H9 (cell line): ENCODE data around the gene ABL2. TPM values are rescaled to one million over a fixed set of nuclear protein-coding genes. Genes with fewer than 3 reads are reported as not detected.

Experiments
- DNase-seq: peaks from one replicate; pipeline ENCODE4 v3.0.0-alpha.2; 2017
- H2AFZ ChIP-seq: one replicate; pipeline ENCODE4 v1.6.1; 2013; ENCODE audit warnings: mild to moderate bottlenecking, low read length, control low read depth, moderate library complexity
- H2AK5ac ChIP-seq: 2 replicates; pipeline ENCODE4 v1.6.1; 2013; ENCODE audit warnings: low read length, control low read depth, mixed read lengths; ENCODE audit not compliant: insufficient read length
- H2BK120ac ChIP-seq: one replicate; pipeline ENCODE4 v1.6.1; 2013; ENCODE audit warnings: low read depth, mild to moderate bottlenecking, low read length, control low read depth, inconsistent platforms; ENCODE audit not compliant: poor library complexity, severe bottlenecking
- H2BK12ac ChIP-seq: 2 replicates; pipeline ENCODE4 v1.6.1; 2013; ENCODE audit warnings: low read length, control low read depth, mixed read lengths, low read depth; ENCODE audit not compliant: insufficient read length
- H2BK15ac ChIP-seq: 2 replicates; pipeline ENCODE4 v1.6.1; 2013; ENCODE audit warnings: low read depth, low read length, control low read depth
- H2BK20ac ChIP-seq: one replicate; pipeline ENCODE4 v1.6.1; 2013; ENCODE audit warnings: low read depth, mild to moderate bottlenecking, low read length, control low read depth, inconsistent platforms; ENCODE audit not compliant: poor library complexity, severe bottlenecking
- H2BK5ac ChIP-seq: 2 replicates; pipeline ENCODE4 v1.6.1; 2013; ENCODE audit warnings: low read length, control low read depth, mixed read lengths; ENCODE audit not compliant: insufficient read length
- H3K14ac ChIP-seq: 2 replicates; pipeline ENCODE4 v1.6.1; 2013; ENCODE audit warnings: low read length, control low read depth; ENCODE audit not compliant: insufficient read depth
- H3K18ac ChIP-seq: 2 replicates; pipeline ENCODE4 v1.6.1; 2013; ENCODE audit warnings: low read depth, mild to moderate bottlenecking, mixed read lengths, low read length, control low read depth; ENCODE audit not compliant: insufficient read length
- H3K23ac ChIP-seq: 2 replicates; pipeline ENCODE4 v1.6.1; 2013; ENCODE audit warnings: low read length, control low read depth, mixed read lengths, low read depth; ENCODE audit not compliant: insufficient read length
- H3K23me2 ChIP-seq: 2 replicates; pipeline ENCODE4 v1.6.1; 2013; ENCODE audit warnings: low read depth, mild to moderate bottlenecking, mixed read lengths, low read length, control low read depth; ENCODE audit not compliant: insufficient read length, poor library complexity, severe bottlenecking
- H3K27ac ChIP-seq: 2 replicates; pipeline ENCODE4 v1.5.1; 2013; ENCODE audit warnings: low read length, control low read depth, mixed read lengths, low read depth; ENCODE audit not compliant: insufficient read length
- H3K27me3 ChIP-seq: 2 replicates; pipeline ENCODE4 v1.6.1; 2013; ENCODE audit warnings: low read length, control low read depth, inconsistent platforms; ENCODE audit not compliant: insufficient read depth
- H3K4ac ChIP-seq: 2 replicates; pipeline ENCODE4 v1.6.1; 2013; ENCODE audit warnings: low read depth, mild to moderate bottlenecking, control low read depth, inconsistent platforms, low read length, moderate library complexity
- H3K4me1 ChIP-seq: 2 replicates; pipeline ENCODE4 v1.6.1; 2013; ENCODE audit warnings: low read length, control low read depth, inconsistent platforms; ENCODE audit not compliant: insufficient read depth
- H3K4me2 ChIP-seq: 2 replicates; pipeline ENCODE4 v1.6.1; 2013; ENCODE audit warnings: low read length, control low read depth, mixed read lengths; ENCODE audit not compliant: insufficient read length, insufficient read depth
- H3K56ac ChIP-seq: 2 replicates; pipeline ENCODE4 v1.6.1; 2013; ENCODE audit warnings: low read depth, mild to moderate bottlenecking, mixed read lengths, low read length, control low read depth; ENCODE audit not compliant: insufficient read length
- H3K79me1 ChIP-seq: 2 replicates; pipeline ENCODE4 v1.6.1; 2013; ENCODE audit warnings: low read depth, mild to moderate bottlenecking, moderate library complexity, low read length, control low read depth, inconsistent platforms; ENCODE audit not compliant: insufficient read depth, poor library complexity, severe bottlenecking
- H3K79me2 ChIP-seq: 2 replicates; pipeline ENCODE4 v1.6.1; 2013; ENCODE audit warnings: low read length, control low read depth, inconsistent platforms; ENCODE audit not compliant: insufficient read depth
- H3K9ac ChIP-seq: 2 replicates; pipeline ENCODE4 v1.6.1; 2013; ENCODE audit warnings: low read length, control low read depth, mixed read lengths; ENCODE audit not compliant: insufficient read length; ENCODE audit errors: extremely low read depth
- H3K9me3 ChIP-seq: one replicate; pipeline ENCODE4 v1.6.1; 2013; ENCODE audit warnings: low read depth, low read length, inconsistent platforms; ENCODE audit not compliant: control insufficient read depth
- H3T11ph ChIP-seq: one replicate; pipeline ENCODE4 v1.6.1; 2013; ENCODE audit warnings: mild to moderate bottlenecking, low read length, control low read depth, inconsistent platforms
- H4K20me1 ChIP-seq: one replicate; pipeline ENCODE4 v1.6.1; 2013; ENCODE audit not compliant: control insufficient read depth, insufficient read length, insufficient read depth
- H4K5ac ChIP-seq: 2 replicates; pipeline ENCODE4 v1.6.1; 2013; ENCODE audit warnings: low read depth, mild to moderate bottlenecking, mixed read lengths, low read length, control low read depth; ENCODE audit not compliant: insufficient read length
- H4K8ac ChIP-seq: replicated peaks from 2 replicates; pipeline ENCODE4 v1.6.1; 2013; ENCODE audit warnings: low read length, control low read depth, mixed read lengths, low read depth; ENCODE audit not compliant: insufficient read length
- H4K91ac ChIP-seq: 2 replicates; pipeline ENCODE4 v1.6.1; 2013; ENCODE audit warnings: low read depth, mild to moderate bottlenecking, moderate library complexity, mixed read lengths, low read length, control low read depth; ENCODE audit not compliant: insufficient read length
- H3K27ac Mint-ChIP-seq, 3 experiments: 2 replicates in 2 of 3; 3 replicates in 1 of 3; pipeline ENCODE4 v1.8.0; 2020 to 2021; ENCODE audit warnings: mixed read lengths in 3 of 3, mild to moderate bottlenecking in 1 of 3, moderate library complexity in 1 of 3
- H3K27me3 Mint-ChIP-seq: 2 replicates; pipeline ENCODE4 v1.8.0; 2021; ENCODE audit warnings: low read depth, mild to moderate bottlenecking, moderate library complexity, mixed read lengths
- H3K36me3 Mint-ChIP-seq, 3 experiments: 2 replicates in 2 of 3; 3 replicates in 1 of 3; pipeline ENCODE4 v1.8.0; 2020 to 2021; ENCODE audit warnings: low read depth in 3 of 3, mixed read lengths in 3 of 3; ENCODE audit not compliant: insufficient read depth in 1 of 3
- H3K4me1 Mint-ChIP-seq, 2 experiments: 2 replicates each; pipeline ENCODE4 v1.8.0; 2020; ENCODE audit warnings: mixed read lengths in 2 of 2
- H3K4me3 Mint-ChIP-seq, 2 experiments: 2 replicates in 1 of 2; 3 replicates in 1 of 2; pipeline ENCODE4 v1.8.0; 2020 to 2021; ENCODE audit warnings: mild to moderate bottlenecking in 2 of 2, mixed read lengths in 2 of 2, moderate library complexity in 1 of 2
- H3K9me3 Mint-ChIP-seq, 2 experiments: 2 replicates in 1 of 2; 3 replicates in 1 of 2; pipeline ENCODE4 v1.8.0; 2020; ENCODE audit warnings: mild to moderate bottlenecking in 2 of 2, mixed read lengths in 2 of 2, moderate library complexity in 1 of 2
- CTCF ChIP-seq: fragments of 200-600 bp; sonication (generic); conservative IDR thresholded peaks from 3 replicates; pipeline ENCODE4 v1.8.0; 2021; ENCODE audit warnings: antibody characterized with exemption, mild to moderate bottlenecking
- WGBS: extraction: QIAGEN DNeasy Blood & Tissue Kit; methylation state at CpG from one replicate; pipeline ENCODE4 v1.1.7; 2013; ENCODE audit warnings: missing lambda C conversion rate, low lambda C conversion rate, mixed read lengths; ENCODE audit not compliant: insufficient read length; ENCODE audit errors: extremely low coverage; 5-methylcytosine and 5-hydroxymethylcytosine counted together
- long read RNA-seq: library from polyadenylated mRNA; unstranded; transcript quantifications from one replicate; pipeline ENCODE4 v2.0.0, GENCODE V29; 2020
- total RNA-seq: library from RNA; stranded (reverse); gene quantifications from 2 replicates; pipeline ENCODE4 v1.2.1, GENCODE V29; 2021

Gene ABL2
- total RNA-seq = 21.2 TPM in 2 replicates
- long read RNA-seq, partial matches to known transcripts = 1 of 7 reads
- long read RNA-seq, other reads (novel, unspliced or antisense) = 6 of 7 reads

GRCh38 chr1:179229214-179230140 is at the start of gene ABL2:
Gene ABL2, minus strand, starts transcription at chr1:179229677. Its CDS starts 280 bp downstream, at chr1:179229397.
- H4K20me1 ChIP-seq = no peaks in the 10 kb centered on the region
- H3K9ac ChIP-seq = peak within 1 kb of the TSS; percentile 73
- H3K27me3 ChIP-seq = no peaks in the 10 kb centered on the region
- H3K27ac Mint-ChIP-seq = peak within 1 kb of the TSS in 2 of 3 experiments; percentile 76 to 91; a peak in 4 of 7 replicates
- peak; percentile 81 for DNase-seq
- no peaks in the 10 kb centered on the region for H3K9me3 Mint-ChIP-seq
- H3K79me1 ChIP-seq = no peaks in the 10 kb centered on the region
- H3K27ac ChIP-seq = no peak within 1 kb of the TSS
- H3K23ac ChIP-seq = no peak within 1 kb of the TSS
- H3K4me1 Mint-ChIP-seq = peaks cover 15 to 24% of the 10 kb centered on the region in 2 experiments
- H4K8ac ChIP-seq = no peak within 1 kb of the TSS
- no peak for TF ChIP-seq CTCF
- no peak within 1 kb of the TSS for H2AFZ ChIP-seq
- no peak within 1 kb of the TSS for H3K56ac ChIP-seq
- peaks cover 3% of the 10 kb centered on the region for H3K23me2 ChIP-seq
- H3K9me3 ChIP-seq = no peaks in the 10 kb centered on the region
- no peak within 1 kb of the TSS for H2BK20ac ChIP-seq
- H3K36me3 Mint-ChIP-seq = peaks cover 4 to 14% (median 12%) of the 10 kb centered on the region in 3 experiments; a peak in 4 of 7 replicates
- no CpG with 5 or more reads among the region's 94 CpGs for WGBS
- no peak within 1 kb of the TSS for H2BK12ac ChIP-seq
- H3K18ac ChIP-seq = peak within 1 kb of the TSS; percentile 62
- H3K79me2 ChIP-seq = peaks cover 17% of the 10 kb centered on the region; the same call in 1 of the 2 replicates
- H2AK5ac ChIP-seq = no peak within 1 kb of the TSS
- H2BK5ac ChIP-seq = no peak within 1 kb of the TSS
- no peak within 1 kb of the TSS for H4K91ac ChIP-seq
- no peak within 1 kb of the TSS for H3T11ph ChIP-seq
- no peak within 1 kb of the TSS for H2BK15ac ChIP-seq
- H3K4me2 ChIP-seq = peak within 1 kb of the TSS; percentile 98
- no peak within 1 kb of the TSS for H2BK120ac ChIP-seq
- peak within 1 kb of the TSS; percentile 96 for H3K14ac ChIP-seq
- H3K27me3 Mint-ChIP-seq = peaks cover 6% of the 10 kb centered on the region
- H3K4me3 Mint-ChIP-seq = peak within 1 kb of the TSS; percentile 91 to 94
- no peak within 1 kb of the TSS for H4K5ac ChIP-seq
- no peaks in the 10 kb centered on the region; the same call in 1 of the 2 replicates for H3K4me1 ChIP-seq
- H3K4ac ChIP-seq = no peak within 1 kb of the TSS
